Colonic mucosa (tissue), 4 donors: ENCODE measurements around the gene ALDH4A1. TPM values are rescaled to one million over a fixed set of nuclear protein-coding genes. Genes with fewer than 3 reads are reported as not detected.

Experiments used
- DNase-seq: peaks from one replicate; pipeline ENCODE4 v3.0.0-alpha.2; 2020
- H3K27ac ChIP-seq: fragments of 200-600 bp; one replicate; pipeline ENCODE4 v1.8.0; 2021
- H3K27me3 ChIP-seq: fragments of 200-600 bp; one replicate; pipeline ENCODE4 v1.8.0; 2021
- H3K36me3 ChIP-seq: fragments of 200-600 bp; one replicate; pipeline ENCODE4 v1.8.0; 2021
- H3K4me1 ChIP-seq: fragments of 200-600 bp; one replicate; pipeline ENCODE4 v1.8.0; 2021; ENCODE audit warnings: mild to moderate bottlenecking
- H3K4me3 ChIP-seq: fragments of 200-600 bp; one replicate; pipeline ENCODE4 v1.8.0; 2021
- H3K9ac ChIP-seq, 2 donors: one replicate each; pipeline ENCODE4 v1.7.0; 2013; ENCODE audit warnings: control low read depth in 2 of 2, low read depth in 2 of 2, low read length in 2 of 2
- H3K9me3 ChIP-seq: fragments of 200-600 bp; one replicate; pipeline ENCODE4 v1.8.0; 2021
- intact Hi-C: fragments of 100-400 bp; cut with DNase I; formaldehyde crosslinking; loops from one replicate; pipeline ENCODE4 v1.14.1; 2022
- total RNA-seq, 2 donors: library from RNA; stranded (reverse); fragmentation: NEBNext Ultra II Directional in 1 of 2; extraction: Animal tissue kit (Norgen Biotek cat#: 25700) in 1 of 2; gene quantifications; one replicate each; pipeline ENCODE4 v1.2.1, GENCODE V29; 2021
- TF ChIP-seq, protein P1 (sequence below): fragments of 200-600 bp; IDR thresholded peaks from one replicate; pipeline ENCODE4 v1.8.0; 2022; ENCODE audit warnings: antibody characterized with exemption, mild to moderate bottlenecking
- donor health status: healthy.
- donor health status: DM: no; HTN: no; CAD: no.
- donor health status: DM: no; HTN: no; CAD: no.

The ALDH4A1 gene
- total RNA-seq, 2 donors from 2014 or later: 7.9 to 13.0 TPM

DNA sequence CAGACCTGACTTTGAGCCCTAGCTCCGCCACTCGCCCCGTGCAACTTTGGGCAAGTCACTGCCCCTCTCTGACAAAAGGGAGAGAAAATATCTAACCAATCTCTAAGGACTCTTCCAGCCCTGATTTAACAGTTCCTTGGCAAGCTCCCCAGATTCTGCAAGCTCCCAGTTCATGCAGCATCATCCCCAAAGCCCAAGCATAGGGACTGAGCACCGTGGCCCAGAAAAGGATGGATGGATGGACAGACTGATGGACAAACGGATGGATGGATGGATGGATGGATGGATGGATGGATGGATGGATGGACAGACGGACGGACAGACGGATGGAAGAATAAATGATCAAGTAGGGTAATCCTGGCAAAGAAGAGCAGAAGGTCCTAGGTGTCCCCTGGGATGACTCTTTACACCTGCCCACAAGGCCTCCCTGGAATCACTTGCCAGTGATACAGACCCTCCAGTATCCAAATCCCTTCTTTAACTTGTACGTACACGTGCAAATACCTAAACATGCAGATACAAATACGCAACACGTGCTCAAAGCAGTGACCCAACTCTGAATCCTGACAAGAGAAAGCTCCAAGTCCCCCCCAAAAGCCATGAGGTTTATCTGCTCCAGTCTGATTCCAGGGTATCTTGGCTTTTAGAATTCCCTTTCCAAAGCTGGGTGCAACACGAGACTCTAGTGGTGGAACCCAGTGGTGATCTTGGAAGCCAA lies 38.1 kb upstream of the ALDH4A1 start:
- H3K9ac ChIP-seq: no peak overlapping the region
- intact Hi-C loops: no loop called here
- no peak for DNase-seq

DNA sequence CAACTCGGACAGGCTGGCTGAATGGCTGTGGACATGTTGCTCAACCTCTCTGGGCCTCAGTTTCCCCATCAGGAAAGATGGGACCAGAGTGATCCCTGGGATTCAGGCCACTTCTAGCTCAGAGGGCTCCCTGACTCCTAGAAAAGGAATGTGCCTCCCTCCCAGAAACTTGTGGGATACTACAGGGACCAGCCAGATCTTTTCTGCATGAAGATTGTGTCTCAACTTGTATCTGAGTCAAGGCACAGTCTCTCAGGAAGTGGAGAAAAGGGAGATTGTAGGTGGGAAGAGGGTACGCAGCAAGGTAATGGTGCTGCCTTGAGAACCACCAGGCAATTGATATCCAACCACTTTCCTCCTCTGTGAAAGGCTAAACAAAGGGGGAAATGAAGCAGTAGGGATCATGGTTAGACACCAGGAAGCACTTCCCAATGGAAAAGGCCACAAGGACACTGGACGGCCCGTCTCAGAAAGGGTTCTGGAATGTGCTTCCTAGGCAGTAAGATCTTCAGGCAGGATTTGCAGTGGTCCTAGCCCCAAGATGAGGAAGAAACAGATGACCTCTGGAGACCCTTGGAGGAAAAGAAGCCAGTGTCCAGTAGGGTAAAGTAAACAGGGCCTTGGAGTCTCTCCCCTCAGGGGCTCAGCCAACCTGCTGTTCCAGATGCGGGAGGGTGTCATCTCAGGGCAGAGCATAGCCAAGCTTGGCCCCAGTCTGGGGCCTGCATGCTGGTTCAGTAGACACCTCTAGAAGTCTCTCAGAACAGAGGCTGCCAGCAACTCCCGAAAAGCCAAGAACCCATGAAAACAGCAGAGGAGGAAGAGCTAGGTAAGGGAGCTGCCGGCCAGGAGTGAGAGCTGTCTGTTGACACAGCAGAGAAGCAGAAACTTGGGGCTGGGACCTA lies 37.3 kb upstream of the ALDH4A1 start:
- Histone ChIP-seq H3K27me3 (no peaks in the 10 kb centered on the region), H3K36me3 (no peaks in the 10 kb centered on the region), H3K9ac (no peak overlapping the region), H3K9me3 (no peaks in the 10 kb centered on the region), H3K4me1 (peaks cover under 1% of the 10 kb centered on the region), H3K27ac (no peak overlapping the region), H3K4me3 (no peak overlapping the region)
- no peak for DNase-seq
- intact Hi-C loops: no loop called here
- TF ChIP-seq, protein P1, sequence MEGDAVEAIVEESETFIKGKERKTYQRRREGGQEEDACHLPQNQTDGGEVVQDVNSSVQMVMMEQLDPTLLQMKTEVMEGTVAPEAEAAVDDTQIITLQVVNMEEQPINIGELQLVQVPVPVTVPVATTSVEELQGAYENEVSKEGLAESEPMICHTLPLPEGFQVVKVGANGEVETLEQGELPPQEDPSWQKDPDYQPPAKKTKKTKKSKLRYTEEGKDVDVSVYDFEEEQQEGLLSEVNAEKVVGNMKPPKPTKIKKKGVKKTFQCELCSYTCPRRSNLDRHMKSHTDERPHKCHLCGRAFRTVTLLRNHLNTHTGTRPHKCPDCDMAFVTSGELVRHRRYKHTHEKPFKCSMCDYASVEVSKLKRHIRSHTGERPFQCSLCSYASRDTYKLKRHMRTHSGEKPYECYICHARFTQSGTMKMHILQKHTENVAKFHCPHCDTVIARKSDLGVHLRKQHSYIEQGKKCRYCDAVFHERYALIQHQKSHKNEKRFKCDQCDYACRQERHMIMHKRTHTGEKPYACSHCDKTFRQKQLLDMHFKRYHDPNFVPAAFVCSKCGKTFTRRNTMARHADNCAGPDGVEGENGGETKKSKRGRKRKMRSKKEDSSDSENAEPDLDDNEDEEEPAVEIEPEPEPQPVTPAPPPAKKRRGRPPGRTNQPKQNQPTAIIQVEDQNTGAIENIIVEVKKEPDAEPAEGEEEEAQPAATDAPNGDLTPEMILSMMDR: no peak

More for the DNA sequence above, 38.1 kb upstream of the ALDH4A1 start:
- H3K27ac ChIP-seq: no peak overlapping the region
- no peaks in the 10 kb centered on the region for H3K9me3 ChIP-seq
- peaks cover 9% of the 10 kb centered on the region for H3K4me1 ChIP-seq
- TF ChIP-seq, protein P1: no peak
- no peak overlapping the region for H3K4me3 ChIP-seq
- H3K36me3 ChIP-seq: no peaks in the 10 kb centered on the region
- no peaks in the 10 kb centered on the region for H3K27me3 ChIP-seq

DNA sequence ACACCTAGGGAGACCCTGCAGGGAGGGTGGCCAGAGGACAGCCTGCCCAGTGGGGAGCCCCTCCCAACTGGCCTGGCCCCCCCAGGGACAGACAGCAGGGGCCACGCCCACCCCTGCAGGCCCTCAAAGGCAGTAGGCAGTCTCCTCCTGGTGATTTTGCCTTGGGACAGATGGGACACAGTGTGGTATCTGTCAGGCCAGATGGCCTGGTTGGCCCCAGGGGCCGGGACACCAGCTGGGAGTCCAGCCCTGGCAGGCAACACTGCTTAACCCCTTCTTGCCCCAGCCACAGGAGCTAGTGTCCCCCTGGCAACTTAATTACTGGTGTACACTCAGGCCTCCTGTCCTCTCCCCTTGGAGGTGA lies 36.3 kb upstream of the ALDH4A1 start:
- H3K4me1 ChIP-seq: no peaks in the 10 kb centered on the region
- TF ChIP-seq, protein P1: no peak
- DNase-seq: no peak
- no peaks in the 10 kb centered on the region for H3K36me3 ChIP-seq
- H3K4me3 ChIP-seq: no peak overlapping the region
- intact Hi-C loops: no loop called here
- H3K27me3 ChIP-seq: no peaks in the 10 kb centered on the region
- H3K9me3 ChIP-seq: no peaks in the 10 kb centered on the region
- H3K27ac ChIP-seq: no peak overlapping the region
- H3K9ac ChIP-seq: no peak overlapping the region

DNA sequence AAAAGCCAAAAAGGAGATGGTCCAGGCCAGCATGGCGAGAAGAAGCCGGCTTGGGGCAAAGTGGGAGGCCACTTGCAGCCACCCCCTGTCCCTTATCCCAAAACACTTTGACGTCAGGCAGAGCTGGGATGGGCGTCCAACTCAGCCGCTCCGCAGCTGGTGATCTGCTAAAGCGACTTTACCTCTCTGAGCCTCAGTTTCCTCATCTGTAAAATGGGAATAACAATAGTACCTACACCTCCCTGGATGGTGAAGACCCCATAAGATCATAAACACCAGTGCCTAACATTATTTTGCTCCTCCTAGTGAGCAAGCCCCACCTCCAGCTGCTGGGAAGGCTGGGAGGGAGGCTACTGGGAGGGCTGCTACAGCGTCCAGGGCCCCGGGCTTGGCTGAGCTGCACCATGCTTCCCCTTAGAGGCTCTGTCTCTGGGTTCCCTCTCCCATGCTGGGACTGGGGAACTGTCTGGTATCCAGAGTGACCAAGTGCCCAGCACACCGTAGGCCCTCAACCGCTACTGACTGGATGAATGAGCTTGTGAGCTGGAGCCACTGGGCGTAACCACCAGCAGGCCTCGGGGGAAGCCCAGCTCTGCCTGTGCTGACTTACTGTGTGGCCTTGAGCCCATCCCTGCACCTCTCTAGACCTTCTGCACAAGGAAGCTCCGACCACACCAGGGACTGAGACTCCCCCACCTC lies 35.8 kb upstream of the ALDH4A1 start:
- intact Hi-C loops: no loop called here
- H3K27ac ChIP-seq: no peak overlapping the region
- no peaks in the 10 kb centered on the region for H3K4me1 ChIP-seq
- H3K9ac ChIP-seq: no peak overlapping the region
- H3K9me3 ChIP-seq: no peaks in the 10 kb centered on the region
- no peak overlapping the region for H3K4me3 ChIP-seq
- H3K36me3 ChIP-seq: no peaks in the 10 kb centered on the region
- DNase-seq: no peak
- TF ChIP-seq, protein P1: no peak
- no peaks in the 10 kb centered on the region for H3K27me3 ChIP-seq

DNA sequence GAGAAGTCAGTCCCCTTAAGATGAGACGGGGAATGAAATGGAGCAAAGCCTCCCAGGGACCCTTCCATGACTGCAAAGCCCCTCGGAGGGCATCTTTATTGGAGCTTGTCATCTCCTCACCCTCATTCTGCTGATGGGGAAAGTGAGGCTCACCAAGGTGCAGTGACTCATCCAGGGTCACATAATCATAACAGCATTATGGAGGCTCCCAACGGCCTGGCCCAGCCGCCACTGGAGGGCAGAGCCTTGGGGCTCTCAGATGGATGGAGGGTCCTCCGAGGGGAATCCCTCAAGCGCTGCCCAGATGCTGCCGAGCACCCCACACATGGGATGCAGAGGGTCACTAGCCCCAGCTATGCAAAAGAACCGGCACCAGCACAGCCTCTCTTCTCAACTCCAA lies 35.2 kb upstream of the ALDH4A1 start:
- TF ChIP-seq, protein P1: no peak
- Histone ChIP-seq H3K4me1 (no peaks in the 10 kb centered on the region), H3K9me3 (no peaks in the 10 kb centered on the region), H3K36me3 (no peaks in the 10 kb centered on the region), H3K27me3 (no peaks in the 10 kb centered on the region), H3K27ac (no peak overlapping the region), H3K4me3 (no peak overlapping the region), H3K9ac (no peak overlapping the region)
- no peak for DNase-seq
- intact Hi-C loops: no loop called here
